WTC11 (cell line): ENCODE data around the gene AKR1E2.

ENCODE experiments used
- ATF2 ChIP-seq: sonication (generic); formaldehyde crosslinking; IDR thresholded peaks from 2 replicates; pipeline ENCODE4 v1.8.1; 2022; ENCODE audit warnings: low read depth, missing genetic modification reagents, borderline replicate concordance
- ATF3 ChIP-seq: sonication (generic); formaldehyde crosslinking; conservative IDR thresholded peaks from 2 replicates; pipeline ENCODE4 v1.8.1; 2022; ENCODE audit warnings: mild to moderate bottlenecking, missing genetic modification reagents
- CBFB ChIP-seq: sonication (generic); formaldehyde crosslinking; IDR thresholded peaks from 2 replicates; pipeline ENCODE4 v1.8.1; 2022; ENCODE audit warnings: mild to moderate bottlenecking, low read depth, missing genetic modification reagents
- CREB1 ChIP-seq: sonication (generic); formaldehyde crosslinking; IDR thresholded peaks from 2 replicates; pipeline ENCODE4 v1.8.0; 2023; ENCODE audit warnings: mild to moderate bottlenecking, missing genetic modification reagents
- CTCF ChIP-seq: fragments of 200-600 bp; IDR thresholded peaks from 2 replicates; pipeline ENCODE4 v1.8.0; 2022; ENCODE audit warnings: antibody characterized with exemption
- MAX ChIP-seq: sonication (generic); formaldehyde crosslinking; IDR thresholded peaks from 2 replicates; pipeline ENCODE4 v1.8.0; 2022; ENCODE audit warnings: mild to moderate bottlenecking, missing genetic modification reagents
- TEAD4 ChIP-seq: sonication (generic); formaldehyde crosslinking; IDR thresholded peaks from 2 replicates; pipeline ENCODE4 v1.8.0; 2022; ENCODE audit warnings: mild to moderate bottlenecking, missing genetic modification reagents
- ZNF232 ChIP-seq: sonication (generic); formaldehyde crosslinking; IDR thresholded peaks from 2 replicates; pipeline ENCODE4 v1.8.0; 2022; ENCODE audit warnings: mild to moderate bottlenecking, missing genetic modification reagents
- ZNF263 ChIP-seq: sonication (generic); formaldehyde crosslinking; IDR thresholded peaks from 2 replicates; pipeline ENCODE4 v1.8.1; 2022; ENCODE audit warnings: low read depth, mild to moderate bottlenecking, moderate library complexity, missing genetic modification reagents
- ZNF281 ChIP-seq: sonication (generic); formaldehyde crosslinking; IDR thresholded peaks from 2 replicates; pipeline ENCODE4 v1.8.0; 2023; ENCODE audit warnings: mild to moderate bottlenecking, missing genetic modification reagents

- TF ChIP-seq ATF2 (CRISPR knock-in tag) (no peak), MAX (CRISPR knock-in tag) (no peak), CTCF (no peak), ATF3 (CRISPR knock-in tag) (no peak), ZNF232 (no peak), CREB1 (no peak), ZNF263 (CRISPR knock-in tag) (no peak), TEAD4 (CRISPR knock-in tag) (no peak), CBFB (CRISPR knock-in tag) (no peak), ZNF281 (CRISPR knock-in tag) (no peak)
Observed at GRCh38 chr10:4889959-4890358, 64.0 kb downstream of the AKR1E2 start.
